Nephron (organoid): ENCODE results near the gene LAPTM5.

Experiments used
- H3K27ac Mint-ChIP-seq, 3 experiments: 2 replicates each; pipeline ENCODE4 v1.8.0; 2020; ENCODE audit warnings: mixed read lengths in 3 of 3, mild to moderate bottlenecking in 2 of 3, moderate library complexity in 1 of 3
- H3K27me3 Mint-ChIP-seq: 2 replicates; pipeline ENCODE4 v1.8.0; 2021; ENCODE audit warnings: low read depth, mild to moderate bottlenecking, moderate library complexity, mixed read lengths
- H3K36me3 Mint-ChIP-seq: 2 replicates; pipeline ENCODE4 v1.8.0; 2020; ENCODE audit warnings: low read depth, mixed read lengths
- H3K4me1 Mint-ChIP-seq: 2 replicates; pipeline ENCODE4 v1.8.0; 2020; ENCODE audit warnings: mixed read lengths
- H3K4me3 Mint-ChIP-seq, 3 experiments: 2 replicates each; pipeline ENCODE4 v1.8.0; 2020; ENCODE audit warnings: mild to moderate bottlenecking in 3 of 3, mixed read lengths in 3 of 3, moderate library complexity in 2 of 3
- H3K9me3 Mint-ChIP-seq: 2 replicates; pipeline ENCODE4 v1.8.0; 2020; ENCODE audit warnings: mixed read lengths
- CTCF ChIP-seq, 3 experiments: fragments of 200-600 bp; sonication (generic); IDR thresholded peaks; one replicate each; pipeline ENCODE4 v1.5.0; 2021; ENCODE audit warnings: antibody characterized with exemption in 3 of 3; ENCODE audit not compliant: unreplicated experiment in 3 of 3

The LAPTM5 gene

GRCh38 chr1:30764939-30765555 is 7.5 kb upstream of the LAPTM5 start:
- H3K4me3 Mint-ChIP-seq: no peak overlapping the region
- peaks cover 31% of the 10 kb centered on the region for H3K4me1 Mint-ChIP-seq
- H3K27ac Mint-ChIP-seq: no peak overlapping the region
- H3K27me3 Mint-ChIP-seq: no peaks in the 10 kb centered on the region
- no peaks in the 10 kb centered on the region for H3K36me3 Mint-ChIP-seq
- H3K9me3 Mint-ChIP-seq: no peaks in the 10 kb centered on the region
- no peak for TF ChIP-seq CTCF (IDR thresholded peaks at IDR 0.05; ENCODE audit: unreplicated experiment in 3 of 3)

GRCh38 chr1:30764396-30764795 is 6.8 kb upstream of the LAPTM5 start:
- Mint-ChIP-seq H3K36me3 (no peaks in the 10 kb centered on the region), H3K4me1 (peaks cover 33% of the 10 kb centered on the region), H3K27ac (no peak overlapping the region), H3K4me3 (no peak overlapping the region), H3K27me3 (no peaks in the 10 kb centered on the region), H3K9me3 (no peaks in the 10 kb centered on the region)
- TF ChIP-seq CTCF (IDR thresholded peaks at IDR 0.05; ENCODE audit: unreplicated experiment in 3 of 3): no peak

GRCh38 chr1:30763651-30764248 is 6.2 kb upstream of the LAPTM5 start:
- Mint-ChIP-seq H3K4me1 (peaks cover 36% of the 10 kb centered on the region), H3K4me3 (no peak overlapping the region), H3K36me3 (no peaks in the 10 kb centered on the region), H3K9me3 (no peaks in the 10 kb centered on the region), H3K27me3 (peaks cover 1% of the 10 kb centered on the region), H3K27ac (peak overlapping the region; percentile 12 to 68 (median 29))
- no peak for TF ChIP-seq CTCF (IDR thresholded peaks at IDR 0.05; ENCODE audit: unreplicated experiment in 3 of 3)

- no peak overlapping the region for H3K4me3 Mint-ChIP-seq
- peaks cover 41% of the 10 kb centered on the region for H3K4me1 Mint-ChIP-seq
- H3K27ac Mint-ChIP-seq: peak overlapping the region in 2 of 3 experiments; percentile 29 to 68
- no peaks in the 10 kb centered on the region for H3K9me3 Mint-ChIP-seq
- no peak for TF ChIP-seq CTCF (IDR thresholded peaks at IDR 0.05; ENCODE audit: unreplicated experiment in 3 of 3)
- no peaks in the 10 kb centered on the region for H3K36me3 Mint-ChIP-seq
- H3K27me3 Mint-ChIP-seq: peaks cover 6% of the 10 kb centered on the region
Observed at GRCh38 chr1:30762930-30763650, 5.5 kb upstream of the LAPTM5 start.

GRCh38 chr1:30762152-30762929 is 4.8 kb upstream of the LAPTM5 start:
- Mint-ChIP-seq H3K36me3 (no peaks in the 10 kb centered on the region), H3K4me3 (no peak overlapping the region), H3K27ac (peak overlapping the region in 1 of 3 experiments; percentile 29), H3K27me3 (peaks cover 7% of the 10 kb centered on the region), H3K4me1 (peaks cover 43% of the 10 kb centered on the region), H3K9me3 (peaks cover under 1% of the 10 kb centered on the region)
- no peak for TF ChIP-seq CTCF (IDR thresholded peaks at IDR 0.05; ENCODE audit: unreplicated experiment in 3 of 3)
